A204.1 (cell line): ENCODE results near the gene LRIT3.
A peak's percentile ranks its signal among the peaks of the same experiment; 100 is the strongest.
"Not testable (repeated sequence)": the region's sequence is repeated elsewhere in the genome, so short reads cannot be mapped to it uniquely, and the experiment has no call there.

ENCODE experiments used
- FAIRE-seq: peaks from 2 replicates; lab custom pipeline; 2012; peaks lifted over from hg19 to GRCh38; lab: Jason Lieb, UNC

Gene LRIT3

DNA sequence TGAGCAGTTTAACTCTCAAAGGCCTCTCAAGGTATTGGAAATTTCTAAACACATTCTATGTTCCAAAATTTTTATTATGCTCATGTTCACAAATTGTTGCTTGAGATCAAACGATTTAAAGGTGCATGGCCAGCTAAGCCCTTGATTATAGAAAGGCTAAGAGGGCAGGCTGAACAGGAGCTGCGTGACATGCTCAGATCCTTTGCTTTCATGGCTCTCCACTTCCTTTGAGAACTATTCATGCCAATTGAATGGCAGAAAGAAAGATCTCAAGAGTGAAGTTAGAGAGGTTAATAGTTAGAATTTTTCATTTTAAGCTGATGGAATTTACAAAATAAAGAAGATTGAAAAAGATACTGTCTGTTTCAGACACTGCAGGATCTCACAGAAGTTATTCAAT is 594 bp downstream of the LRIT3 start:
- FAIRE-seq = no peak

DNA sequence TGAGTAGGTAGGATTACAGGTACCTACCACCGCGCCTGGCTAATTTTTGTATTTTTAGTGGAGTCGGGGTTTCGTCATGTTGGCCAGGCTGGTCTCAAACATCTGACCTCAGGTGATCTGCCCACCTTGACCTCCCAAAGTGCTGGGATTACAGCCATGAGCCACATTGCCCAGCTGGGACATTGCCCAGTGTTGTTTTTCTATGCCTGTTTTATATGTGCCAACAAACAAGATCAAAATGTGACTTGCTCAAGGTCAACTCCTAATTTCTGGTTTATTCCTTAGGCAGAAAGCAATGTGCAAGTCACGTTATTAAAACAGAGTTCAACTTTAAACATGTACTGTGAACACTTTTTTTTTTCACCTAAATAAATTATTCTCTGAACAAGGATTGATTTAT is 2.7 kb downstream of the LRIT3 start:
- FAIRE-seq = no peak

- not testable (repeated sequence) for FAIRE-seq
Measured at GRCh38 chr4:109859426-109860300, 11.8 kb downstream of the LRIT3 start.

DNA sequence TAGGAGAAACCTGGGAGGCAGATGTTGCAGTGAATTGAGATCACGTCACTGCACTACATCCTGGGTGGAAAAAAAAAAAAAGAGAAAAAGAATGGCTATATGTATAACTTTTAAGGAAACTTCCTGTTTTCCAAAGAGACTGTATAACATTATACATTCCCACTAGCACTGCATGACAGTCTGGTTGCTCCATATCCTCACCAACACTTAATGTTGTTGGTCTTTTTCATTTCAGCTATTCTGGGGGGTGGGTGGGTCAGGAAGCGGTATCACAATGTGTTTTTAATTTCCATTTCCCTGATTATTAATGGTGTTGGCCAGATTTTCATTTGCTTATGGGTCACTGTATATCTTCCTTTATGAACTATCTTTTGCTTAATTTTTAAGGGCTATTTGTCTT is 13.4 kb downstream of the LRIT3 start:
- FAIRE-seq = no peak

DNA sequence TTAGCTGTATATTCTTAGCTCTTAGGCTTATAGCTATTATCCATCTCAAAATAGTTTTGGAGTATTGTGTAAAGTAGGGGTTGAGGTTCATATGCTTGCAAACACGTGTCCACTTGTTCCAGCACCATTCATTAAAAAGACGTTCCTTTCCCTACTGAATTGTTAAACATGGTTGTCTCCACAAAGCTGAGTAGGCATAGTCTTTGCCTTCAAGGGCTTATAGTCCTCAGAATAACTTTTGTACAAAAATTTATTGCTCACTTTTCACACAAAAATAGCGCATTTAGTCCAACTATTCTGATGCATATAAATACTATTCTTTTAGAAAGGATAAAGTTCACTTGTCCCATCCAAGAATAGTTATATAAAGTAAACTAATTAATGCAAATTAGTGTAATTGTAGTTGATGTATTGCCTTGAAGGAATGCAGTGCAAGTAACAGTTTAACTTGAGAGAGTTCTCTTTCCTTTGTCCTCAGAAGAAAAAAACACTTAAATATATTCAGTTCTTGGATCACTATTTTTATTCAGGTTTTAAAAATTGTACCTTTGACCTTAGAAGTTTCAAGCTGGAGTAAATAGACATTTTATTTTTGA is 14.1 kb downstream of the LRIT3 start:
- FAIRE-seq = peak; percentile 29

GRCh38 chr4:109864134-109864533 is 16.2 kb downstream of the LRIT3 start:
- FAIRE-seq = no peak

GRCh38 chr4:109870061-109870460 is 22.2 kb downstream of the LRIT3 start:
- FAIRE-seq = no peak

DNA sequence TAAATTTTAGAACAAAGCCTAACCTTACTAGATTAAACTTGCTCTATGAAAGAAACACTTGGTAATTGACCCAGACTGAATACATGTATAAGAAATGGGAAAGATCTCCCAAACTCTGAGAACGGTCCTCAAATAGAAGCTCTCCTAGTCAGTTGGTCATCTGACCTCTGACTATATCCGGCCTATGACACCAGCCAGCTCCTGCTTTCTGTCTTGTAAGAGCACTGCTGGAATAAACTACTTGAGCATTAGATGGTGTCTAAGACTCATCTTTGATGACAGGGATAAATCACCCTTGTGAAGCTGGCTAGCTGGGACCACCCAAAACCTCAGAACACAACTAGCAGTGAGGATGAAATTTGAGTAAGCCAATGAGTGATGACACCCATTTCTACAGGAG is 24.2 kb downstream of the LRIT3 start:
- FAIRE-seq = no peak

GRCh38 chr4:109872950-109873656 is 25.2 kb downstream of the LRIT3 start:
- no peak for FAIRE-seq

GRCh38 chr4:109873791-109874514 is 26.0 kb downstream of the LRIT3 start:
- no peak for FAIRE-seq

- no peak for FAIRE-seq
Measured at GRCh38 chr4:109875106-109875505, 27.2 kb downstream of the LRIT3 start.

- FAIRE-seq = not testable (repeated sequence)
Measured at GRCh38 chr4:109875553-109875952, 27.6 kb downstream of the LRIT3 start.

DNA sequence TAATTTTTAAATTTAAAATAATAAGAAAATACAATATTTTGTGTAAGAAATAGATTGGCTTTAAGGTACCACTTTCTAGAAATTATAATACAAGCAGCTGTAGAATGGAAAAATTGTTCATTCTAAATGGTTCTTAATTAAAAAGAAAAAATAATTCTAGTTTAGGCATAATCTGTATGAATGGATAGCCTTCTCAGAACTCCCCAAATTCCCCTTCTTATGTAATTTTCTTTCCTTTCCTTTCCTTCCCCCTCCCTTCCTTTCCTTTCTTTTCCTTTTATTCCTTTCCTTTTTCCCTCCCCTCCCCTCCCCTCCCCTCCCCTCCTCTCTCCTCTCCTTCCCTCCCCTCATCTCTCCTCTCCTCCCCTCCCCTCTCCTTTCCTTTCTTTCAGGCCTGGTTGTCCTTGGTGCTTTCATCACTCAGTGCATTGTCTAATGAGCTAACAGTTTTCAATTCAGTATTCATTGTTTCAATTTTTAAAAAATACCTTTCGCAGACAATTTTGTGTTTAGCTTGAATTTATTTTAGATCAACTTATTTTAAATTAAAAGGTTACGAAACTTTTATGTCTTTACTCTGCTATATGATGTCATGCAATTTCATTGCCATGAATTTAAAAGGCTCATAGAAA is 28.8 kb downstream of the LRIT3 start:
- no peak for FAIRE-seq

DNA sequence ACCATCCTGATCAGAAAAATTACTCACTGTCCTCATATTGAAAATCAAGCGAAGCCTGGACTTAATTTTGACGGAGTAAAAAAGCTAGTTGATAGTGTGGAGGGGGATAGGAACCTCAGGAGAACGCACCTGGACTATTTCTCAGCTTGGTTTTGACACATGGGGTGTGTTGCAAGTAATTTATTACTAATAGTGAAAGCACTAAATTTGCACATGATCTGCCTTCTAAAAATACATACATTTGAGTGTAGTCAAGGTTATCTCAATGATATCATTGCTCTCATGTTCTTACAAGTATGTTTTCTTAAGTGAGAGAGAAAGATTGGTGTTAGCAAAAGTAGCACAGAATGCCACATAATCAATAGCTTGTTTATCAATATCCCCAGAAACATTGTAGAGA is 29.5 kb downstream of the LRIT3 start:
- no peak for FAIRE-seq

GRCh38 chr4:109878355-109878754 is 30.4 kb downstream of the LRIT3 start:
- FAIRE-seq = no peak

- FAIRE-seq = no peak
Measured at GRCh38 chr4:109879081-109879480, 31.2 kb downstream of the LRIT3 start.

GRCh38 chr4:109879636-109880314 is 31.9 kb downstream of the LRIT3 start:
- FAIRE-seq = no peak

GRCh38 chr4:109886303-109886702 is 38.4 kb downstream of the LRIT3 start:
- FAIRE-seq = no peak

DNA sequence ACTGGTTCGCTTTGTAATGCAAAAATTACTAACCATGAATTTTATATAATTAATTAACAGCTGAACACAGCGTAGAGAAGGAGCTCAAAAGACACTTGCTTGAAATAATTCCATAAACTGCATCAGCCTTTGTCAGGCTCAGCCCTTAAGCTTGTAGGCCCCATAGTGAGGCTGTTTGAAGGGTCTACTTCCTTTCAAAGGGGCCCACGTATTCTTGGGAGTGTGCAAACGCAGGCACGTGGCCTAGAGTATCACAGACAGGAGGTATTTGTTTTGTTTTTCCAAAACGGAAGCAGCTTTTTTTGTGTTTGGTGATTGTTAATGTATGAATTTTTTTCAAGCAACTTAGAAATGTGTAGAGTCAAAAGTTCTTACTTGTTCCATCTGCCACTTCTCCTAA is 39.2 kb downstream of the LRIT3 start:
- no peak for FAIRE-seq

DNA sequence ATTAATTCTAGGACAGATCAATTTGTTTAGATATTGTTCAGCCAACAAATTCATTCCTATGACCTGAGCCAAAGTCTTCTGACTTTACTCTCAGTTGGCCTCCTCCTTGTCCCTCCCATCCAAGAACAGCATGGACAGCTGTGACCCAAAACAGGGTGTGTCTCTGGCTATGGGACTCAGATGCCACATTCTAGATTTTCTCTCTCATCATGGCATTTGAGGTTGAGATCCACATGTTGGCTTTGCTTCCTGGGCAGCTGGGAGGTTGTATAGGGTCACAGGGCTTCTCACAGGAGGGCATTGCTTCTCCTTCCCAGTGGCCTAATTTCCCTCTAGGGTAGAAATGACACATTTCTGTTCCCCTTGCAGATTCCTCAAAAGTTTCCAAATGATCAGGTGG is 42.2 kb downstream of the LRIT3 start:
- no peak for FAIRE-seq

GRCh38 chr4:109902559-109903251 is 54.8 kb downstream of the LRIT3 start:
- no peak for FAIRE-seq
